ENCODE data around the gene SLC25A33. TPM values are rescaled to one million over a fixed set of nuclear protein-coding genes. Genes with fewer than 3 reads are reported as not detected.
A peak's percentile ranks its signal among the peaks of the same experiment; 100 is the strongest.

The SLC25A33 gene
- total and polyA plus RNA-seq, 2 experiments from 2014 or later: 10.4 to 12.3 TPM

GRCh38 chr1:9542430-9542829 lies 3.2 kb downstream of the SLC25A33 start:
- Histone ChIP-seq H3K4me1 (ENCODE audit: low read depth) (peaks cover 17% of the 10 kb centered on the region), H3K27ac (no peak overlapping the region), H3K4me3 (no peak overlapping the region), H3K9me3 (ENCODE audit: low read depth) (no peaks in the 10 kb centered on the region), H3K36me3 (no peaks in the 10 kb centered on the region), H3K27me3 (no peaks in the 10 kb centered on the region)
- TF ChIP-seq, protein P1, sequence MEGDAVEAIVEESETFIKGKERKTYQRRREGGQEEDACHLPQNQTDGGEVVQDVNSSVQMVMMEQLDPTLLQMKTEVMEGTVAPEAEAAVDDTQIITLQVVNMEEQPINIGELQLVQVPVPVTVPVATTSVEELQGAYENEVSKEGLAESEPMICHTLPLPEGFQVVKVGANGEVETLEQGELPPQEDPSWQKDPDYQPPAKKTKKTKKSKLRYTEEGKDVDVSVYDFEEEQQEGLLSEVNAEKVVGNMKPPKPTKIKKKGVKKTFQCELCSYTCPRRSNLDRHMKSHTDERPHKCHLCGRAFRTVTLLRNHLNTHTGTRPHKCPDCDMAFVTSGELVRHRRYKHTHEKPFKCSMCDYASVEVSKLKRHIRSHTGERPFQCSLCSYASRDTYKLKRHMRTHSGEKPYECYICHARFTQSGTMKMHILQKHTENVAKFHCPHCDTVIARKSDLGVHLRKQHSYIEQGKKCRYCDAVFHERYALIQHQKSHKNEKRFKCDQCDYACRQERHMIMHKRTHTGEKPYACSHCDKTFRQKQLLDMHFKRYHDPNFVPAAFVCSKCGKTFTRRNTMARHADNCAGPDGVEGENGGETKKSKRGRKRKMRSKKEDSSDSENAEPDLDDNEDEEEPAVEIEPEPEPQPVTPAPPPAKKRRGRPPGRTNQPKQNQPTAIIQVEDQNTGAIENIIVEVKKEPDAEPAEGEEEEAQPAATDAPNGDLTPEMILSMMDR (IDR thresholded peaks at IDR 0.05; ENCODE audit: low read depth, low read length): no peak
- DNase-seq (ENCODE audit: low read depth in 1 of 2, low spot score in 1 of 2): peak; percentile 64 to 71

DNA sequence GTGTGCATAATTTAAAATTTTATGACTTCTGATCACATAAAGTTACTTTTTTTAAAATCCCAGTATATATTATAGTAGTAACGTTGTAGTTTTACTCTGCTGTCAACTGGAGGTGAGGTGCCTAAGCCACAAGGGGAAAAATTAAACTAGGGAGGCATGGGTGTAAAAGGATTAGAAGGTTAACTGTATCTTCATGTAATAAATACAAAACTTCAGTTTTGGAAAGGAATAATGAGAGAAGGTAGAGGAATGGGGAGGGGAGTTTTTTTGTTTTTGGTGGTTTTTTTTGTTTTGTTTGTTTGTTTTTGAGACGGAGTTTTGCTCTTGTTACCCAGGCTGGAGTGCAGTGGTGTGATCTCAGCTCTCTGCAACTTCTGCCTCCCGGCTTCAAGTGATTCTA lies 5.7 kb downstream of the SLC25A33 start:
- no peaks in the 10 kb centered on the region for H3K9me3 ChIP-seq (ENCODE audit: low read depth)
- no peaks in the 10 kb centered on the region for H3K27me3 ChIP-seq
- H3K4me3 ChIP-seq: no peak overlapping the region
- DNase-seq (ENCODE audit: low read depth in 1 of 2, low spot score in 1 of 2): no peak
- H3K27ac ChIP-seq: no peak overlapping the region
- H3K36me3 ChIP-seq: no peaks in the 10 kb centered on the region
- TF ChIP-seq, protein P1 (IDR thresholded peaks at IDR 0.05; ENCODE audit: low read depth, low read length): no peak
- H3K4me1 ChIP-seq (ENCODE audit: low read depth): peaks cover 4% of the 10 kb centered on the region

GRCh38 chr1:9549955-9550546 lies 10.8 kb downstream of the SLC25A33 start:
- Histone ChIP-seq H3K36me3 (no peaks in the 10 kb centered on the region), H3K9me3 (ENCODE audit: low read depth) (no peaks in the 10 kb centered on the region), H3K27ac (no peak overlapping the region), H3K4me3 (no peak overlapping the region), H3K4me1 (ENCODE audit: low read depth) (no peaks in the 10 kb centered on the region), H3K27me3 (no peaks in the 10 kb centered on the region)
- TF ChIP-seq, protein P1 (IDR thresholded peaks at IDR 0.05; ENCODE audit: low read depth, low read length): no peak
- no peak for DNase-seq (ENCODE audit: low read depth in 1 of 2, low spot score in 1 of 2)

GRCh38 chr1:9551984-9552383 lies 12.7 kb downstream of the SLC25A33 start:
- Histone ChIP-seq H3K4me3 (no peak overlapping the region), H3K9me3 (ENCODE audit: low read depth) (no peaks in the 10 kb centered on the region), H3K36me3 (peaks cover 9% of the 10 kb centered on the region), H3K27me3 (no peaks in the 10 kb centered on the region), H3K4me1 (ENCODE audit: low read depth) (no peaks in the 10 kb centered on the region), H3K27ac (no peak overlapping the region)
- DNase-seq (ENCODE audit: low read depth in 1 of 2, low spot score in 1 of 2): no peak
- TF ChIP-seq, protein P1 (IDR thresholded peaks at IDR 0.05; ENCODE audit: low read depth, low read length): no peak

- no peak for DNase-seq (ENCODE audit: low read depth in 1 of 2, low spot score in 1 of 2)
- Histone ChIP-seq H3K36me3 (peaks cover 9% of the 10 kb centered on the region), H3K4me1 (ENCODE audit: low read depth) (peaks cover 12% of the 10 kb centered on the region), H3K27me3 (no peaks in the 10 kb centered on the region), H3K27ac (no peak overlapping the region), H3K4me3 (no peak overlapping the region), H3K9me3 (ENCODE audit: low read depth) (no peaks in the 10 kb centered on the region)
- TF ChIP-seq, protein P1 (IDR thresholded peaks at IDR 0.05; ENCODE audit: low read depth, low read length): no peak
Observed at GRCh38 chr1:9553736-9554144, 14.5 kb downstream of the SLC25A33 start.
